Measurements from ENCODE around the gene SYCE3. TPM values are rescaled to one million over a fixed set of nuclear protein-coding genes. Genes with fewer than 3 reads are reported as not detected.

Gene SYCE3
- polyA plus RNA-seq, 1 of the 3 experiments (the other 2 are of a cell fraction): 3.6 TPM

- no peak for TF ChIP-seq ZBTB33 (IDR thresholded peaks at IDR 0.05; ENCODE audit: borderline replicate concordance, low read depth)
- no peak for TF ChIP-seq RCOR1 (IDR thresholded peaks at IDR 0.05; ENCODE audit: low read length)
- no peak for TF ChIP-seq RXRA (IDR thresholded peaks at IDR 0.05; ENCODE audit: borderline replicate concordance, low read depth)
- no peak for TF ChIP-seq YY1 (IDR thresholded peaks at IDR 0.05; ENCODE audit: low read depth)
These were observed 24.7 kb upstream of the SYCE3 start (continued) for GRCh38 chr22:50587407-50587806.

GRCh38 chr22:50586416-50586815, 23.7 kb upstream of the SYCE3 start:
- 86% methylated on average over 1 of the region's 5 CpGs for WGBS (ENCODE audit: low lambda C conversion rate)

More at GRCh38 chr22:50586416-50586815, 23.7 kb upstream of the SYCE3 start:
- no peaks in the 10 kb centered on the region for H3K36me3 ChIP-seq (replicated peaks in 1 of 2; ENCODE audit: control insufficient read depth in 1 of 2, insufficient read depth in 2 of 2, low read length in 1 of 2)
- peaks cover 0 to 10% of the 10 kb centered on the region in 2 experiments; a peak in 1 of 4 replicates for H3K4me1 ChIP-seq (ENCODE audit: control insufficient read depth in 1 of 2, insufficient read depth in 2 of 2, low read depth in 1 of 2, low read length in 1 of 2)
- no peak overlapping the region for H3K27ac ChIP-seq (ENCODE audit: low read depth in 2 of 2, low read length in 1 of 2)
- H3K27me3 ChIP-seq (ENCODE audit: insufficient read depth): no peaks in the 10 kb centered on the region
- CTCF ChIA-PET: interaction anchor here (1.2 to 2.9 kb wide), 2 partner anchors 23 to 34 kb away, joined by 3 to 13 read pairs; no protein-coding TSS in a partner anchor
- no peak overlapping the region for H3K9ac ChIP-seq
- H3F3A ChIP-seq (replicated peaks; ENCODE audit: insufficient read depth): no peaks in the 10 kb centered on the region
- H3K79me2 ChIP-seq (ENCODE audit: insufficient read depth): peaks cover 18% of the 10 kb centered on the region; the same call in 1 of the 2 replicates
- DNase-seq: no peak
- H2AFZ ChIP-seq (ENCODE audit: low read depth): no peak overlapping the region
- H4K20me1 ChIP-seq (ENCODE audit: insufficient read depth): no peaks in the 10 kb centered on the region
- no peak for TF ChIP-seq EZH2phosphoT487 (IDR thresholded peaks at IDR 0.05; ENCODE audit: borderline replicate concordance, low read depth)
- no peak for TF ChIP-seq JUND (IDR thresholded peaks at IDR 0.05)
- TF ChIP-seq PBX3 (IDR thresholded peaks at IDR 0.05): no peak
- TF ChIP-seq GATA2 (CRISPR knock-in tag; IDR thresholded peaks at IDR 0.05): no peak
- no peak for TF ChIP-seq ELF1 (IDR thresholded peaks at IDR 0.05)
- TF ChIP-seq IRF3 (IDR thresholded peaks at IDR 0.05; ENCODE audit: low read depth, low read length): no peak
- TF ChIP-seq TAF1 (IDR thresholded peaks at IDR 0.05; ENCODE audit: borderline replicate concordance, low read depth, low read length): no peak
- POLR2A ChIA-PET: no interaction called here
- H3K4me3 ChIP-seq (ENCODE audit: low read depth in 2 of 2, low read length in 1 of 2): no peak overlapping the region
- H3K9me2 ChIP-seq: no peaks in the 10 kb centered on the region
- no peak overlapping the region for H3K4me2 ChIP-seq
- H3K9me3 ChIP-seq: no peaks in the 10 kb centered on the region
